ENCODE measurements around the gene GCAT. TPM values are rescaled to one million over a fixed set of nuclear protein-coding genes. Genes with fewer than 3 reads are reported as not detected.

GCAT gene
- total and polyA plus RNA-seq, 2 of the 4 experiments (the other 2 are of a cell fraction): 20.6 to 32.3 TPM

- no peak for ATAC-seq (ENCODE audit: low read depth)
- Histone ChIP-seq H2BK20ac (ENCODE audit: low read depth, low read length) (no peak overlapping the region), H3K23ac (ENCODE audit: low read depth, low read length) (no peak overlapping the region), H3K9me1 (ENCODE audit: insufficient read depth, low read length) (peaks cover 31% of the 10 kb centered on the region), H3K4ac (ENCODE audit: low read depth, low read length) (no peak overlapping the region; the same call in 1 of the 2 replicates), H3K27ac (ENCODE audit: insufficient read depth, low read length) (no peak overlapping the region), H2AK9ac (replicated peaks; ENCODE audit: low read depth, low read length, poor library complexity) (no peak overlapping the region), H2AFZ (replicated peaks; ENCODE audit: low read length, poor library complexity) (no peak overlapping the region), H2BK15ac (ENCODE audit: low read depth, low read length) (no peak overlapping the region), H3K36me3 (ENCODE audit: control insufficient read depth, insufficient read depth, low read length) (peaks cover 10% of the 10 kb centered on the region), H3K4me3 (ENCODE audit: insufficient read depth, low read depth, low read length) (no peak overlapping the region), H3K14ac (replicated peaks; ENCODE audit: low read depth, low read length) (no peak overlapping the region), H2BK120ac (ENCODE audit: low read depth, low read length) (no peak overlapping the region), H4K8ac (ENCODE audit: low read depth in 2 of 2, low read length in 2 of 2) (no peak overlapping the region), H4K91ac (ENCODE audit: insufficient read depth, low read depth, low read length) (no peak overlapping the region), H3K27me3 (ENCODE audit: control insufficient read depth, insufficient read depth, low read length) (no peaks in the 10 kb centered on the region), H3K9me3 (ENCODE audit: control insufficient read depth, insufficient read depth, low read length) (no peaks in the 10 kb centered on the region), H3K4me2 (ENCODE audit: low read depth, low read length) (no peak overlapping the region), H3K56ac (ENCODE audit: extremely low read depth, insufficient read depth, low read length) (no peak overlapping the region), H3K4me1 (ENCODE audit: control insufficient read depth, insufficient read depth, low read length) (peaks cover 21% of the 10 kb centered on the region), H4K5ac (ENCODE audit: low read depth, low read length) (no peak overlapping the region), H3K9ac (ENCODE audit: low read depth, low read length) (no peak overlapping the region), H3K79me1 (ENCODE audit: low read depth in 1 of 2, low read length in 2 of 2) (peaks cover 0 to 29% of the 10 kb centered on the region in 2 experiments; a peak in 2 of 4 replicates), H2AK5ac (ENCODE audit: low read depth, low read length) (peak overlapping the region; percentile 86), H4K20me1 (ENCODE audit: insufficient read depth, low read length) (peaks cover 13% of the 10 kb centered on the region), H3K18ac (ENCODE audit: low read depth, low read length) (no peak overlapping the region), H2BK5ac (ENCODE audit: low read depth, low read length, poor library complexity, severe bottlenecking) (no peak overlapping the region)
- intact Hi-C loops (cut with micrococcal nuclease): no loop called here
- BruUV-seq (replicated peaks): no TSS peak
- 80% methylated on average over 6 of the region's 10 CpGs; no CpG with 5 or more reads in 1 of the 2 experiments for WGBS, 2 experiments (ENCODE audit: extremely low coverage in 2 of 2, insufficient read length in 1 of 2)
- no peak for TF ChIP-seq BHLHE40 (IDR thresholded peaks at IDR 0.05; ENCODE audit: low read depth, low read length)
- no peak for TF ChIP-seq USF2 (IDR thresholded peaks at IDR 0.05; ENCODE audit: low read depth, low read length)
- ChIA-PET CTCF (no interaction called here), POLR2A (ENCODE audit: unreplicated experiment) (no interaction called here)
- dilution Hi-C loops (cut with HindIII; ENCODE audit: low sequenced_read_pairs, unreplicated experiment): no loop called here
- in situ Hi-C loops (cut with MboI; ENCODE audit: low sequenced_read_pairs): no loop called here
- no peak for DNase-seq
Observed at GRCh38 chr22:37778370-37779009, 29.2 kb upstream of the GCAT start.

Measured in IMR-90 (cell line).